Measurements from ENCODE around the gene GPRC5C. TPM values are rescaled to one million over a fixed set of nuclear protein-coding genes. Genes with fewer than 3 reads are reported as not detected.
"Not testable (repeated sequence)": the region's sequence is repeated elsewhere in the genome, so short reads cannot be mapped to it uniquely, and the experiment has no call there.

GPRC5C gene
- total and polyA plus RNA-seq, 2 donors (not counting 3 experiments of a cell fraction or from before 2014, with no cell fraction given) = not detected

GRCh38 chr17:74485841-74486240 lies 54.0 kb downstream of the GPRC5C start:
- no peak overlapping the region for H3K4me3 ChIP-seq (replicated peaks in 1 of 3; ENCODE audit: insufficient read depth in 1 of 3, low read depth in 1 of 3, low read length in 3 of 3)
- H3K4me2 ChIP-seq (ENCODE audit: insufficient read depth, low read length) = no peak overlapping the region
- no peak overlapping the region for H3K9ac ChIP-seq (replicated peaks; ENCODE audit: extremely low read depth, insufficient read depth, low read length)
- DNase-seq (ENCODE audit: low read depth, low spot score) (no peak), FAIRE-seq (no peak)
- H3K36me3 ChIP-seq (ENCODE audit: control insufficient read depth in 2 of 2, extremely low read depth in 1 of 2, insufficient read depth in 2 of 2, low read length in 2 of 2) = no peaks in the 10 kb centered on the region
- no peaks in the 10 kb centered on the region for H3K4me1 ChIP-seq (ENCODE audit: control insufficient read depth, extremely low read depth, insufficient read depth, low read length)
- H2AFZ ChIP-seq (ENCODE audit: low read depth, low read length) = no peak overlapping the region
- H3K27ac ChIP-seq (ENCODE audit: insufficient read depth, low read depth, low read length) = no peak overlapping the region
- CTCF ChIA-PET = no interaction called here
- H3K27me3 ChIP-seq (ENCODE audit: control insufficient read depth in 2 of 2, insufficient read depth in 2 of 2, low read length in 2 of 2) = no peaks in the 10 kb centered on the region
- H4K20me1 ChIP-seq (replicated peaks; ENCODE audit: control insufficient read depth, extremely low read depth, insufficient read depth, low read length) = no peaks in the 10 kb centered on the region
- POLR2A ChIA-PET = no interaction called here
- BruUV-seq (replicated peaks) = no TSS peak
- dilution Hi-C loops (cut with MboI; ENCODE audit: extremely low pct_ligation_motif_present, low sequenced_read_pairs) = no loop called here
- TF ChIP-seq GATA2 (IDR thresholded peaks at IDR 0.05; ENCODE audit: insufficient read depth, insufficient read length, low read depth, low read length) (no peak), MYC (IDR thresholded peaks at IDR 0.05; ENCODE audit: low read depth, low read length) (no peak), MAX (IDR thresholded peaks at IDR 0.05; ENCODE audit: insufficient read depth, insufficient read length) (no peak), JUN (IDR thresholded peaks at IDR 0.05; ENCODE audit: borderline replicate concordance, insufficient read depth, insufficient read length, low read depth) (no peak), CTCF (IDR thresholded peaks at IDR 0.05; ENCODE audit: extremely low read depth in 1 of 2, insufficient read depth in 1 of 2, low read depth in 1 of 2, low read length in 2 of 2) (no peak)
- no peaks in the 10 kb centered on the region for H3K79me2 ChIP-seq (ENCODE audit: control insufficient read depth, insufficient read depth, low read length)
- H3K9me1 ChIP-seq (replicated peaks; ENCODE audit: control insufficient read depth, extremely low read depth, insufficient read depth, low read length) = no peaks in the 10 kb centered on the region
- no peaks in the 10 kb centered on the region for H3K9me3 ChIP-seq (replicated peaks; ENCODE audit: control insufficient read depth, insufficient read depth, low read length)
- intact Hi-C loops (cut with micrococcal nuclease) = no loop called here

- H3K27me3 ChIP-seq (ENCODE audit: control insufficient read depth in 2 of 2, insufficient read depth in 2 of 2, low read length in 2 of 2); H2AFZ ChIP-seq (ENCODE audit: low read depth, low read length); H3K79me2 ChIP-seq (ENCODE audit: control insufficient read depth, insufficient read depth, low read length); H3K4me3 ChIP-seq (replicated peaks in 1 of 3; ENCODE audit: insufficient read depth in 1 of 3, low read depth in 1 of 3, low read length in 3 of 3); DNase-seq (ENCODE audit: low read depth, low spot score); H3K4me2 ChIP-seq (ENCODE audit: insufficient read depth, low read length); intact Hi-C loops (cut with micrococcal nuclease); FAIRE-seq; H3K9me1 ChIP-seq (replicated peaks; ENCODE audit: control insufficient read depth, extremely low read depth, insufficient read depth, low read length); H3K9ac ChIP-seq (replicated peaks; ENCODE audit: extremely low read depth, insufficient read depth, low read length); H3K36me3 ChIP-seq (ENCODE audit: control insufficient read depth in 2 of 2, extremely low read depth in 1 of 2, insufficient read depth in 2 of 2, low read length in 2 of 2); dilution Hi-C loops (cut with MboI; ENCODE audit: extremely low pct_ligation_motif_present, low sequenced_read_pairs); POLR2A ChIA-PET; H4K20me1 ChIP-seq (replicated peaks; ENCODE audit: control insufficient read depth, extremely low read depth, insufficient read depth, low read length); BruUV-seq (replicated peaks); H3K4me1 ChIP-seq (ENCODE audit: control insufficient read depth, extremely low read depth, insufficient read depth, low read length); H3K27ac ChIP-seq (ENCODE audit: insufficient read depth, low read depth, low read length); H3K9me3 ChIP-seq (replicated peaks; ENCODE audit: control insufficient read depth, insufficient read depth, low read length): not testable (repeated sequence)
- CTCF ChIA-PET = interaction anchor here (0.6 to 1.7 kb wide), 2 partner anchors 36 to 120 kb away, joined by 3 to 4 read pairs; partner anchors contain the start of gene GPR142
These were observed 56.4 kb downstream of the GPRC5C start for GRCh38 chr17:74488276-74488675.
